ENCODE measurements around the gene MINDY4.

DNA sequence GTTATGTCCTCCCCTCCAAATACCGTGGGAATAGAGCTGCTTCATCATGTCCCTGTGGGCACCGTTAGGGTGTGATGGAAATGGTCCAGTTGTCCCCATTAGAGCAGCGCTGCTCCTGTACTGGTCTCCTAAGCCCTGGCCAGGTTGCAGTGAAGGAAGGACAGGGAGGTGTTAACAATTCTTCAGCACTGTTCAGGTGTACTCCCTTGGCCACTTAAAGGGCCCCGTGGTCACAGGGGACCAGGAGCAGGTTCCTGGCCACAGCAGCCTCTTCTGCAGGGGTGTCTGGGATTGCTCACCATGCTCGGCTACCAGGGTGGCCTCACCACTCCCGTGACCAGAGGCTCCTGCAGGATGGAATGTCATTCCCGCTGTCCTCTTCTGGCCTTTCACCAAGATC lies 65.8 kb downstream of the MINDY4 start:
- TF ChIP-seq, protein P1, sequence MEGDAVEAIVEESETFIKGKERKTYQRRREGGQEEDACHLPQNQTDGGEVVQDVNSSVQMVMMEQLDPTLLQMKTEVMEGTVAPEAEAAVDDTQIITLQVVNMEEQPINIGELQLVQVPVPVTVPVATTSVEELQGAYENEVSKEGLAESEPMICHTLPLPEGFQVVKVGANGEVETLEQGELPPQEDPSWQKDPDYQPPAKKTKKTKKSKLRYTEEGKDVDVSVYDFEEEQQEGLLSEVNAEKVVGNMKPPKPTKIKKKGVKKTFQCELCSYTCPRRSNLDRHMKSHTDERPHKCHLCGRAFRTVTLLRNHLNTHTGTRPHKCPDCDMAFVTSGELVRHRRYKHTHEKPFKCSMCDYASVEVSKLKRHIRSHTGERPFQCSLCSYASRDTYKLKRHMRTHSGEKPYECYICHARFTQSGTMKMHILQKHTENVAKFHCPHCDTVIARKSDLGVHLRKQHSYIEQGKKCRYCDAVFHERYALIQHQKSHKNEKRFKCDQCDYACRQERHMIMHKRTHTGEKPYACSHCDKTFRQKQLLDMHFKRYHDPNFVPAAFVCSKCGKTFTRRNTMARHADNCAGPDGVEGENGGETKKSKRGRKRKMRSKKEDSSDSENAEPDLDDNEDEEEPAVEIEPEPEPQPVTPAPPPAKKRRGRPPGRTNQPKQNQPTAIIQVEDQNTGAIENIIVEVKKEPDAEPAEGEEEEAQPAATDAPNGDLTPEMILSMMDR (IDR thresholded peaks at IDR 0.05): no peak
- no peak for TF ChIP-seq POLR2AphosphoS5 (IDR thresholded peaks at IDR 0.05)
- no peak for TF ChIP-seq POLR2A (IDR thresholded peaks at IDR 0.05)
